ENCODE measurements around the gene SPATA20. TPM values are rescaled to one million over a fixed set of nuclear protein-coding genes. Genes with fewer than 3 reads are reported as not detected.

SPATA20 gene
- total and polyA plus RNA-seq, 2 of the 4 experiments (the other 2 are of a cell fraction) = 17.0 to 35.0 TPM

DNA sequence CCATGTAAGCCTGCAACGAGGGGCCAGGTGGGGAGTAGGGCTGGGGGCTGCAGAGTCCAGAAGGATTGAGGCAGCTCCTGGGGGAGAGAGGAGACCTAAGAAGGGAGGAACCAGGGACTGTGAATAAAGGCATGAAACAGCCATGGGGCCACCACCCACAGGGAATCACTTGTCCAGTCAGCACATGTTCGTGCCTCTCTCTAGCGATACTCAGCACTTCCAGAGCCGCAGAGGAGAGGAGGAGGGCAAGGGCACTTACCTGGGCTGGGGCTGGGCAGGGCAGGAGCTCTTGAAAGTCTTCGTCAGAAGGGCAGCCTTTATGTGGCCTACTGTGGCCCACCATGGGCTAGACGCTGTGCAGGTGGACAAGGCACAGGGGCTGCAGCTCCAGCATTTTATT is 37.8 kb downstream of the SPATA20 start:
- Histone ChIP-seq H3K9me1 (ENCODE audit: insufficient read depth, low read length) (0 out of 2 replicates have a peak, but pooled peaks cover 3% of the 10 kb centered on the region), H2AFZ (replicated peaks; ENCODE audit: low read length, poor library complexity) (no peak overlapping the region), H3K4me3 (ENCODE audit: insufficient read depth, low read depth, low read length) (no peak overlapping the region), H3K4ac (ENCODE audit: low read depth, low read length) (no peak overlapping the region), H3K56ac (ENCODE audit: extremely low read depth, insufficient read depth, low read length) (no peak overlapping the region), H3K18ac (ENCODE audit: low read depth, low read length) (no peak overlapping the region), H3K27me3 (ENCODE audit: control insufficient read depth, insufficient read depth, low read length) (peaks cover 64% of the 10 kb centered on the region), H4K91ac (ENCODE audit: insufficient read depth, low read depth, low read length) (no peak overlapping the region), H4K5ac (ENCODE audit: low read depth, low read length) (no peak overlapping the region), H2BK15ac (ENCODE audit: low read depth, low read length) (no peak overlapping the region), H3K14ac (replicated peaks; ENCODE audit: low read depth, low read length) (no peak overlapping the region), H3K9me3 (ENCODE audit: control insufficient read depth, insufficient read depth, low read length) (no peaks in the 10 kb centered on the region), H2BK120ac (ENCODE audit: low read depth, low read length) (no peak overlapping the region), H4K20me1 (ENCODE audit: insufficient read depth, low read length) (no peaks in the 10 kb centered on the region), H2AK9ac (replicated peaks; ENCODE audit: low read depth, low read length, poor library complexity) (no peak overlapping the region), H3K9ac (ENCODE audit: low read depth, low read length) (no peak overlapping the region), H2BK5ac (ENCODE audit: low read depth, low read length, poor library complexity, severe bottlenecking) (no peak overlapping the region), H3K23ac (ENCODE audit: low read depth, low read length) (no peak overlapping the region), H3K27ac (ENCODE audit: insufficient read depth, low read length) (no peak overlapping the region), H2AK5ac (ENCODE audit: low read depth, low read length) (no peak overlapping the region), H3K79me1 (ENCODE audit: low read depth in 1 of 2, low read length in 2 of 2) (no peaks in the 10 kb centered on the region), H4K8ac (ENCODE audit: low read depth in 2 of 2, low read length in 2 of 2) (no peak overlapping the region), H3K4me2 (ENCODE audit: low read depth, low read length) (no peak overlapping the region), H2BK20ac (ENCODE audit: low read depth, low read length) (no peak overlapping the region), H3K36me3 (ENCODE audit: control insufficient read depth, insufficient read depth, low read length) (no peaks in the 10 kb centered on the region), H3K4me1 (ENCODE audit: control insufficient read depth, insufficient read depth, low read length) (peaks cover 2% of the 10 kb centered on the region; the same call in 1 of the 2 replicates)
- in situ Hi-C loops (cut with MboI; ENCODE audit: low sequenced_read_pairs) = no loop called here
- BruUV-seq (replicated peaks) = no TSS peak
- DNase-seq (no peak), ATAC-seq (ENCODE audit: low read depth) (no peak)
- intact Hi-C loops (cut with micrococcal nuclease) = no loop called here
- no peak for TF ChIP-seq RFX5 (IDR thresholded peaks at IDR 0.05; ENCODE audit: low read depth, low read length)
- no peak for TF ChIP-seq CEBPB (IDR thresholded peaks at IDR 0.05; ENCODE audit: low read depth, low read length)
- TF ChIP-seq, protein P1, sequence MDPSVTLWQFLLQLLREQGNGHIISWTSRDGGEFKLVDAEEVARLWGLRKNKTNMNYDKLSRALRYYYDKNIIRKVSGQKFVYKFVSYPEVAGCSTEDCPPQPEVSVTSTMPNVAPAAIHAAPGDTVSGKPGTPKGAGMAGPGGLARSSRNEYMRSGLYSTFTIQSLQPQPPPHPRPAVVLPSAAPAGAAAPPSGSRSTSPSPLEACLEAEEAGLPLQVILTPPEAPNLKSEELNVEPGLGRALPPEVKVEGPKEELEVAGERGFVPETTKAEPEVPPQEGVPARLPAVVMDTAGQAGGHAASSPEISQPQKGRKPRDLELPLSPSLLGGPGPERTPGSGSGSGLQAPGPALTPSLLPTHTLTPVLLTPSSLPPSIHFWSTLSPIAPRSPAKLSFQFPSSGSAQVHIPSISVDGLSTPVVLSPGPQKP (IDR thresholded peaks at IDR 0.05; ENCODE audit: borderline replicate concordance, low read depth, low read length) = no peak
- TF ChIP-seq RAD21 (IDR thresholded peaks at IDR 0.05; ENCODE audit: low read length) = no peak
- TF ChIP-seq CHD1 (IDR thresholded peaks at IDR 0.05; ENCODE audit: low read depth, low read length) = no peak
- TF ChIP-seq MAZ (IDR thresholded peaks at IDR 0.05; ENCODE audit: borderline replicate concordance, low read depth, low read length) = no peak
- TF ChIP-seq SMC3 (IDR thresholded peaks at IDR 0.05; ENCODE audit: low read depth, low read length) = no peak
- TF ChIP-seq NFE2L2 (IDR thresholded peaks at IDR 0.05; ENCODE audit: low read depth, low read length) = no peak
- TF ChIP-seq, protein P2, sequence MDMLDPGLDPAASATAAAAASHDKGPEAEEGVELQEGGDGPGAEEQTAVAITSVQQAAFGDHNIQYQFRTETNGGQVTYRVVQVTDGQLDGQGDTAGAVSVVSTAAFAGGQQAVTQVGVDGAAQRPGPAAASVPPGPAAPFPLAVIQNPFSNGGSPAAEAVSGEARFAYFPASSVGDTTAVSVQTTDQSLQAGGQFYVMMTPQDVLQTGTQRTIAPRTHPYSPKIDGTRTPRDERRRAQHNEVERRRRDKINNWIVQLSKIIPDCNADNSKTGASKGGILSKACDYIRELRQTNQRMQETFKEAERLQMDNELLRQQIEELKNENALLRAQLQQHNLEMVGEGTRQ (IDR thresholded peaks at IDR 0.05; ENCODE audit: low read depth, low read length) = no peak
- no peak for TF ChIP-seq MAFK (IDR thresholded peaks at IDR 0.05; ENCODE audit: low read depth, low read length)
- TF ChIP-seq FOS (IDR thresholded peaks at IDR 0.05; ENCODE audit: low read depth, low read length) = no peak
- no peak for TF ChIP-seq CTCF (conservative IDR thresholded peaks at IDR 0.05; ENCODE audit: low read depth, low read length)
- dilution Hi-C loops (cut with HindIII; ENCODE audit: low sequenced_read_pairs, unreplicated experiment) = no loop called here
- WGBS, 2 experiments (ENCODE audit: extremely low coverage in 2 of 2, insufficient read length in 1 of 2) = 100% methylated on average over 1 of the region's 6 CpGs; no CpG with 5 or more reads in 1 of the 2 experiments
- ChIA-PET CTCF (no interaction called here), POLR2A (ENCODE audit: unreplicated experiment) (no interaction called here)
